GM19438 (cell line): ENCODE results near the gene ERICH3.
A peak's percentile ranks its signal among the peaks of the same experiment; 100 is the strongest.

Source experiments
- ATAC-seq: cut with Tn5 transposase; IDR thresholded peaks from one replicate; pipeline ENCODE4 v1.9.1; 2021; ENCODE audit warnings: low read depth; ENCODE audit not compliant: unreplicated experiment

The ERICH3 gene

DNA sequence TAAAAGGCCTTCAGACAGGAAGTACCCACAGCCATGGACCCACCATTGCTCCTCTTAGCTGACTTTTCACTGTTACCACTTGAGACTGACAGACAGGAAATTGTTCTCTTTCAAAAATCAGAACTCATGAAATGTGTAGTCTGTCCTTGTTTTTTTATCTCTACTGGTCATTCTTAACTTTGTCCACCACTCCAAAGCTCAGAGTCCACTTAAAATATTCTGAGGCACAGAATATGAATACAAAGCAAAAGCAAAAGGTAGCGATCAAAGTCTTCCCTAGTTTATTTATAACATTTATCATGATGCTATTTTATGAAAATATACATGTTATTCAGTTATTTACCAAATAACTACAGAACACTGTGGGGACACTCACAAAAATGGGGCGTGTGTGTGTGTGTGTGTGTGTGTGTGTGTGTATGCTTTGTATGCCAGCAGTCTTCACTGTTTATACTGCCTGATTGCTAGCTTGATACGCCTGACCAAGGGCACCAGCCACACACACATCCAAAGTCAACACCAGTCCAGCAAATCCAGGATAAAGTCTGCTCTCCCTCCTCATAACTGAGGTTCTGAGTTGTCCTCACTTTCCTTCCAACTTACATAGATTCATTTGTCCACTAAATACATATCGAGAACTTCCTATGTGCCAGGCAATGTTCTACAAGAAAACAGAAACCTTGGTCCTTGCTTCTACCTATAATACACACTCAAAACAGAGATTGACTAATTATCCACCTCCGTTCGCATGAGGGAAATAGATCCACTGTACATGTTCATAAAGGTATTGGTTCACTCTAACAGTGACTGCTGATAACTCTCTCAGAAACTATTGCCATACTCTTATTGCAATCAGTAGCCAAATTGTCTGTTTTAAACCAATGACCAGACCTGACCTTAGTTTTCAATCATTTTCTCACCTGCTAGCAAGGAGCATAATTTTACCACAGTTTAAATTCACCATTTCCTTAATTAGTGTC, 79.4 kb downstream of the ERICH3 start:
- ATAC-seq: no peak

DNA sequence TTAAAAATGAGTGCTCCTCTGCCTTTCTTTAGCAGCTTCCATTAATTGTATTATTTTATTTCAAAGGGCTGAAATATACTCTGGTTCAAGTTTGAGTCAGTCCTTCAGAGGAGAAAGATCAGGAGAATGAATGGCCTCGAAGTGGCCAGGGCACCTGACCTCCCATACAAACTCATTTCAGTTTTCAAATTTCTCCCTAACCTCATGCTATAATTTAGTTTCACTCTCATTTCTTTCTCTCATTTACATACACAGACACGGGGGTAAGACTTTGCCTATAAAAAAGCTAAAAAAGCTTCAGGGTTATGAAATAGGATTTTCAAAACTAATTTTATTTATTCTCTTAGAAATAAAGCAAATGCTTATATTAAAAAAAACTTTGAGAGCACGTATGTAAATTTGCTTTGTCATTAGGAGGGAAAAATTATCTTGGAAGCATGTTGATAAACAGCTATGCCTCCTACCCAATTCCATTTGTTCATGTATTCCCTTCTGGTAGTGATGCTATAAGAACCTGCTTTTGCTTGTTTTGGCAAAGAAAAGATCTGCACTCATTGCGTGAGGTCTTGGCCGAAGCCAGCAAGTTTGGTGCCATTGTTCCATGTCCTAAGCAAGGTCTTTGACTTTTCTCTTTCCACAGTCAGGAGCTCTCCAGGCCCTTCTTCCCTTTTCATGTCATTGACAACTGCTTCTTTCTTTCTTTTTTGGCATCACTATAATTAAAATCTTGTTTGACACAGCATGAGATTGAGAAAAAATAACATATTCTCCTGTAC, 80.8 kb downstream of the ERICH3 start:
- ATAC-seq: no peak

DNA sequence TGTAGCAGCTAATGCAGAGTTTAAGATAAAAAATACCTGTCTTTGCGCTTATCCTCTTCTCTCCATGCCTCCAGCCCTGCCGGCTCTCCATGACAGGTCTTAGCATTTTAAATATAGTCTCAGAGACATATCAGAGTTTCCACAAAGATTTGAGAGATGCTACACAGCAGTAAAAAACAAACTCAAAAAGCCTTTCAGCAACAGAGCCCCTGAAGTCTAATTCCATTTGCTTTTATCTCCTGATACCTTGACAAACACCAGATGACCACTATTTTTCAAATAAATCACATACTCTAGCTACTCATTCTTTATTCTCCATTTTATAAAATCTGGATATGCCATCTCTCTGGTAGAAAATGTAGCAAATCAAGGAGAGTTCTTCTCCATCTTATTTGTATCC, 81.6 kb downstream of the ERICH3 start:
- no peak for ATAC-seq

DNA sequence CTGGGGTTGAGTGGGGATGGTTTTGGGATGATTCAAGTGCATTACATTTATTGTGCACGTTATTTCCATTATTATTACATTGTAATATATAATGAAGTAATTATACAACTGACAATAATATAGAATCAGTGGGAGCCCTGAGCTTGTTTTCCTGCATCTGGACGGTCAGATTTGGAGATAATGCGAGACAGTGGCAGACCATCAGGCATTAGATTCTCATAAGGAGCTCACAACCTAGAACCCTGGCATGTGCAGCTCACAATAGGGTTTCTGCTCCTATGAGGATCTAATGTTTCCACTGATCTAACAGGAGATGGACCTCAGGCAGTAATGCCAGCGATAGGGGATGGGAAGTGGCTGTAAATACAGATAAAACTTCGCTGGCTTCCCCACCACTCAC, 83.3 kb downstream of the ERICH3 start:
- ATAC-seq: no peak

DNA sequence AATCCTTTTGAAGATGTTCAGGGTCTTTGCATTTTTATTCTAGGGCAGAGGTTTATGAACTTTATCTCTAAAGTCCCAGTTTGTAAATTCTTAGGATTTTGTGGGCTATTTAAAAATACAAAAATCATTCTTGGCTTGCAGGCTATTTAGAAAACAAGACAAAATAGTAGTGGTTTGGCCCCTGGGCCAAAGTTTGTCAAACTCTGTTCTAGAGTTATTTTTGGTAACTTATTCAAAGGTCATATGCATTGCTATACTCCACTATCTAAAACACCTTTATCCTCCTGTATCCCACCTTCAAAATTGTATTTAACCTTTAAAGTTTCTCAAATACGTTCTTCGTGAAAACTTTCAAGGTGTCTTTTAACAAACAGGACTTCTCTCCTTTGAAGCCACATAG, 85.7 kb downstream of the ERICH3 start:
- ATAC-seq: no peak

DNA sequence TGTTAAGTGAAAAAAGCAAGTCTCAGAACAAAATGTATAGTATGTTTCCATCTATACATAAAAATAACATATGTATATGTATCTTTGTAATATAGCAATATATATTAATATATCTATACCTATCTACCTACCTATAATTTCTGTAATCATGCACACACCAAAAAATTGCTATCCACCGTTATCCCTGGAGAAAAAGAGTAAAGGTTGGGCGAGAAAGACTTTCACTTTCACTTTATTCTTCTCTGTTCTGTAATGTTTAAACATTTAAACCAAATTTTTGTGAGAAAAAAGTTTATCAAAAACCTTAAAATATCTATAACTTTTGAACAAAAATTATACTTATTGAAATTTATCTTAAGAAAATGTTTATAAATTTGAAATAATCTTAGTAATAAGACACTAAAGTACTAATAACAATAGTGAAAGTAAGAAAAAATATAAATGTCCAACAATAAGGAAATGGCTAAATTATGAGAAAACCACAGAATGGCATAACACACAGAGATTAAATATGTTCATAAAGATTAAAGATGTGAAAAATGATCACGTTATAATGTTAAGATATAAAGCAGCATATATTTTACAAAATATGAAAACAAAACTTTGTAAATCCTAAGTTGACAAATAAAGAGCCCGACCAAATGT, 87.2 kb downstream of the ERICH3 start:
- no peak for ATAC-seq

DNA sequence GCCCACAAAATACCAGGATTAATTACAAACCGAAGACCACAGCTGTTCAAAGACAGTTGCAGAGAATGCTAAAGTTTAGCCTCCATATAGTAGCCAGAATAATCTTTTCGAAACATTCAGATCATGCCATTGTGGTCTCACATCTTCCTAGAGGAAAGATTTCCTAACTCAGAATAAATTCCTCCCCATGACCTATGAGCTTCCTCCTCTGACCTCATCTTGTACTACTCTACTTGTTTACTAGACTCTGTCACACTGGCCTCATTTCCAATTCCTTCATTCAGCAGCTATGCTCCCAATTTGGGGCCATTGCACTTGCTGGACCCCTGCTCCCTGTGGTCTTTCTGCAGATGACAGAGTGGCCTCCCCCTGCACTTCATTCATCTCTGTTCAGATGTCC, 89.4 kb downstream of the ERICH3 start:
- ATAC-seq: no peak

DNA sequence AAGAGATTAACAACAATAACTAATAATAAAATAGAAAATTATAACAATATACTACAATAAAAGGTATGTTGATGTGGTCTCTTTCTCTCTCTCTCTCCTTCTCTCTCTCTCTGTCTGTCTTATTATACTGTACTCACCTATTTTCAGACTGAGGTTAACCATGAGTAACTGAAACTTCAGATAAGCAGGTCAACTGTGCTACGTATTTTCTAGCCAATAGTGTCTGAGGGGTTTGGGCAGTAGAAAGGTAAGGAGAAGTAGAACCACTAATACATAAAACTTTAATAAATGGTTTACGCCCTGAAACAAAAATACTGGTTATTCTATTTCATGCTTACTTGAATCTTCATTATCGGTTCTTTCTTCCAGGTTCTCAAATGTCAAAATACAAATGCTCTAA, 90.2 kb downstream of the ERICH3 start:
- no peak for ATAC-seq

DNA sequence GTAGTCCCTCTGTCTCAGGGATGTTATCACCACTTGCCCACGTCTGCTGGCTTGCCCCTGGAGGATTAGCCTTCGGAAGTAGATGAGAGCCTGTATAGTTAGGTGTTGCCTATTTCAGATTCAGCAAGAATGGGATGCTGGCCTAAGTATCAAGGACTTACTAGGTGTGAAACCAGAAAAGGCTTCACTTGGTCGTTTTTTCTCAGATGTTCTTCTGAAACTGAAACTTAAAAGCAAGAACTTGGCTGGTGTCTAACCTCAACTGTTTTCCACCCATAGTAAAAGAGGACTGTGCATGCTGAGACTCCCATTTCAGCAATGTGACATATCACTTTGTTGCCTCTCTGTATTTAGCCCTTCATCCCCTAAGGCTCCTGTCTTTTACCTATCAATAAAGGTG, 94.2 kb downstream of the ERICH3 start:
- ATAC-seq: peak; percentile 97

DNA sequence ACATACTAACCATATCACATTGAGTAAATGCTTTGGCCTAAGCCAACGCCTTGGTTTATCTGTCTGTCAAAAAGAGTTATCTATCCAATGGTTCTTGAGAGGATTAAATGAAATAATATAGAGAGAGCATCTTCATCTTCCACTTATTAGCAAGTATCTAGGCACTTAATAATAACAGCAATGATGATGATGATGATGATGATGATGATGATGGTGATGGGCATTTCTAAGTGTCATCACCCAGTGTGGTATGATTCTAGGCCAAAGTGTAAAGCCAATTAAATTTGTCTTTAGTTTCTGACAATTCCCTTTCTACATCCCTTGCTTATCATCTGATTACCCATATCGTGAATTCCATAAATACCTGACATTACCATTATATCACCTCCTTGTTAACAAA, 95.5 kb downstream of the ERICH3 start:
- no peak for ATAC-seq

DNA sequence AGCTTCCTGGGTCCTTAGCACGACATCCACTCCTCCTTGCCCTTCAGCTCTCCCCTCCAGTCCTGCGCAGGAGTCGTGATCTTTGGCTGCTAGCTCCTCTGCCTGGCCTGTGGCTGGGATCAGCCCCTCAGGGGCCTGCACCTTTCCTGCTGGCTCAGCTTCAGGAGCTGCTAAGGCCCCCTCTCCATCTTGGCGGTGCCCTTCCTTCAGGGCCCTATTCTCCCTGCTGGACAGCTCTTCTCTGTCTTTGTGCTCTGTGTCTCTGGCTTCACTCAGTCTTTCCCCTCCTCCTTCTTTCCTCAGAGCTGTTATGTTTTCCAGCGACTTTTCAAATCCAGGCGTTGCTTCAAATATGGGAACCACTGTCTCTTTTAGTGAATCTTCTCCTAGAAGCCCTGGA, 101.7 kb downstream of the ERICH3 start:
- no peak for ATAC-seq

DNA sequence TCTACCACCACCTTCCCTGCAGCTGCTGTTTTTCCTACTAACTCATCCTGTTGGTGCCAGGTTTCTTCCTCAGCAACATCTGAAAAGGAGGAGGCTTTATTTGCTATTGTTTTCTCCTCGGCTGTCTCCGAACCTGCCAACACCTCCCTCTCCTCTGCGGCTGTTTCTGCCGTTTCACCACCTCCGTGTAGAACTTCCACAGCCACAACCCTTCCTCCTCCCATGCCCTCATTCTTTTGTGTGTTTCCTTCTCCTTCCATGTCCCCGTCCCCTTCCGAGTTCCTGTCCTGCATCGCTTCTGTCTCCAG, 102.1 kb downstream of the ERICH3 start:
- no peak for ATAC-seq

DNA sequence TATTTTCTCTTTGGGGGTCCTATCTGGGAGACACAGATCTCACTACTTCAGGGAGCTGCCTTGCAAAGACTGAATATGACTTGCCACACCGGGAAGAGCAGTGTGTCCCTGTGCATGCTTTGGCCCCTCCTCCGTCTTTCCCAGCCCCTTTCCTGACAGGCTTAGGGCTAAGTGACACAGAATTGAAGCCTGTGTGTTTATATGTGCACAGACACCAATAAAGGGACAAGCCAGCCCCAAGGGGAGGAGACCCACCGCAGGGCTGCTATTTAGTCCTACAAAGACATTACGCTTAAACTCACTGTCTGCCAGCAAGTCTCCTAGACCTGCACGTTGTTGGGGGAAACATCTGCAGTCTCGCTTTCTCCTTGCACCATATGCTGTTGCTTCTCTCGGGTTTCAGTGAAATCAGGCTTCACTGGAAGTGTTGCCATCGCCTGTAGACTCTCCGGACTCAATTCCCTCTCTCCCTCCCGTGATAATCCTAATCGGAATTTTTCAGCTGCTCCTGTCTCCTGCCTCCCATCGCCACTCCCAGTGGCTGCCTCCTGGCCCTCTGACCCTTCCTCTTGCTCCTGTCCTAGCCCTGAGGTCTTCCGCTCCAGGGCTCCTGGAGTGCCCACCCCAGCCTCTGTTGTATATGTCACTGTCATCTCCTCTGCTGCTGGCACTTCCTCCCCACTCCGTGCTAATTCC, 102.6 kb downstream of the ERICH3 start:
- ATAC-seq: no peak

DNA sequence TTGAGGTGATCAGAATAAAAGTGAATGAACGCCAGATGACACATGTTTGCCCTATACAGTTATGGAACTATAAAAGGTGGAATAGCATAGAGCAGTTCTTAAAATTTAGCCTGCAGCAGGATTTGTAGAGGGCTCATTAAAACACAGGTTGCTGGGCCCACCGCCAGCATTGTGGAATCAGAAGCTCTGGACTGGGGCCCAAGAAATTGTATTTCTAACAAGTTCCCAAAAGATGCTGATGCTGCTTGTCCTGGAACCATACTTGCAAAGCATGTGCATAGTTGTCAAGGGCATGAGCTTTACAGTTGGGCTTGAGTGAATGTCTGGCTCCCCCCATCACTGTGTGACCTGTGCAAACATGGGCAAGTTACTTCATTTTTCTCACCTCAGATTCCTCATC, 123.7 kb downstream of the ERICH3 start:
- no peak for ATAC-seq

DNA sequence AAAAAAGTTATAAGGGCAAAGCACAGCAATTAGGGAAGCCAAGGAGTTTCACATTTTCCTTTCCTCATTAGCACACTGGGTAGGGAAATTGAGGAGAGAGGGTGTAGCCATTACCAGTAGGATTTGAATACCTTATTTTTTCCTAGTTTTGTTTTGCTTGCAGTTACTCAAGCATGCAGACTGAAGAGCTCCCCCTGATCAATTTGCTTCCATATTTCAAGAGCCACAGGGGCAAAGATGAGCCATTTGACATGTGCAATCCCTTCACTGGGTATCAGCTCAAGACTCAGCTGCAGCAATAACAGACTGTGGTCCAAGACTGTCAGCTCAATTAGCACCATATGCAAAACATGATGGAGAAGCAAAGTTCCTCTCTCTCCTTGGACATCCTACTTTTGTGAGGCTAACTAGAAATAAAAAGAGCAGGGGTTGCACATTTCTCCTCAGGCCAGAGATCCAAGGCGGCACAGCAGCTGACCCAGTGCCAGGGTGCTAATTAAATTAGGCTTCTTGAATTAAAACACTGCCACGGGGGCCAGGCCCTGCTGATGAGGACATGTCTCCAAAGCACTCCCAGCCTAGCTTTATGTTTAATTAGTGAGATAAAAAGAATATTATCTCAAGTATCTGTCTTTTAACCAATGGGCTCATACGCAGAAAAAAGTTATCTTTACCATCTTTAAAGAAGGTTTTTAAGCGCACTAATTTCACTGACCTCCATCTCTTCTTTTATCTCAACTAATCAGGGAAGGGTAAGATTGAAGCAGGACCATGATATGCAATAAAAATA, 124.4 kb downstream of the ERICH3 start:
- no peak for ATAC-seq

DNA sequence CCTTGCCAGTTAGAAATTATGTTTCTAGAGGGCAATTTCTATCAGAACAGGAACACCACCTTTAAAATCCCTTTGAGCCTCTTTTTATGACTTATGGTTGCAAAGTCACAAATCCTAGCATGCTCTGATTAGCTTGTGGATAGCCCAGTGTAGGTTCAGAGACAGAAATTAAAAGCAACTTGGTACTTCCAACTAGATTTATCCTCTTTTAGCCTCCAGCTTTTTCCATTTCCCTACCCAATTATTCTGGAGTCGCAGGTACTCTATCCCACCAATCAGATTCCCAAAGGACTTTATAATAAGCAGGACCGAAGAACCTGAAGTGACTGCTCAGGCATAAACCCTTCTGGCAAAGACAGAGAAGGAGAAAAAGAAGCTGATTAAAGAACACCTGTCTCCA, 127.8 kb downstream of the ERICH3 start:
- ATAC-seq: no peak

DNA sequence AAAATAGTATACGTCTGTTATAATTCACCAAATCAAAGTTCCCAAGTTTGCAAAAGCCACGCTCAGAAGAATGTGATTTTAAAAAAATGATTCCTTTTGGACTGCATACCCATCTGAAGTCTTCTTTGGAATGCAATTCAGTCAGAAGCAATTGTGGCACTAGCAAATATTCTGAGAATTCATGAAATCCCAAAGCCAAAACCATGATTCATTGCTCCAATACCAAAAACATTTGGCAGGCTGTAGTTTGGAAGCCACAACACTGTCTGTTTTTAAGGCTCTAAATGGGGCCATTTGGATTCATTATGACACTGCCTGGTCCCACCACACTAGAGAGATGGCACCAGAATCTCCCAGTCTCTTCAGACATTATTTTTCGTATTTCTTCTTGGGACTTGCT, 139.4 kb downstream of the ERICH3 start:
- ATAC-seq: no peak

DNA sequence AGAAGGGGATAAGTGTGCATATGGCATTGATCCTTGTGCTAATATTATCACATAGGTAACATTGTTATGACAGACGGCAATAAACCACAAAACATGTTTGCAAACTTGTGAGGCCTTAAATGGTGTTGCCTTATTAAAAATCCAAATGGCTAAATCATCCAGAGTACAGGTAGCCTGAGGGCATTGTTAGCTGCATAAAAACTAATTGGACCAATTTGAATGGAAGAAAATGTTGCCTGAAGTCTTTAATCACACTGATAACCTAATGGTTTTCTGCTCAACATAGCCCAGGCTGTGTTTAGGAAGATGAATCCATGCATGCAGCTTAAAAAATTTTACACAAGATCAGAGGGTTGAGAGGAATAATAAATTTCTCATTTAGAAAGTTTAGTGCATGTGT, 141.8 kb downstream of the ERICH3 start:
- ATAC-seq: no peak

DNA sequence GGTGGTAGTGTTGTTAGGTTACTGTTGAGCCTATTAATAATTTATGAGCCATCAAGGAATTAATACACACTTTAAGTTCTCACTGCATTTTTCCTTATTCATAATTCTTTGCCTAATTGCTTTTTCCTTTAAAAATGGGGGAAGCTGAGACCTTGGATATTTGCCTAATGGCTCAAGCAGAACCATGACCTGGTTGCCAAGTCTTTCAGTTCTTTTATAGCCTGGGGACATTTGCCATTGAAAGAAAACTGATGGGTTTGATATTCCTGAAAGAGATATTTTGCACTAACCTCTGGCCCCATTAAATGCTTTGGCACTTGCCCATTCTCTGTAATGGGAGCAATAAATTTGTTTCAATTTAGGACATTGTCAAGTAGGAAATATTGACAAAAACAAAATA, 142.7 kb downstream of the ERICH3 start:
- no peak for ATAC-seq

DNA sequence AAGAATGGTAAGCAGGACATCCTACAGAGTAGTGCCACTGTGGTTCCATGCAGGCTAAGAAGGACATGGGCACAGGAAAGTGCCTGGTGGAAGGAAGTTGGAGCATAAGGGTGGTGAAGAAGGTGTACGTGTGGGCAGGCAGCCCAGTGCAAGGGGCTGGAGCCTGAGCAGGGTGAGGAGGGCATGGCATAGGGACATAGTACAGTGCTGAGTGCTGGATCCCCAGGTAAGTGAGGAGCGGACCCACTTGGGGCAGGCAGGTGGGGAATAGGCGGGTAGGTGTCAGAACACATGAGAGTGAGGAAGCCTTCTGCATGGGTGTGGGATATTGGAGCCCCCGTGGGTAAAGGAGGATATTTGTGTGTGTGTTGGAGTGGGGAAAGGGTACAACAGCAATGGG, 145.5 kb downstream of the ERICH3 start:
- no peak for ATAC-seq
